Neuron (in vitro differentiated cells): Measurements from ENCODE around the gene NKD2.
A peak's percentile ranks its signal among the peaks of the same experiment; 100 is the strongest.

ENCODE experiments used
- H2AFZ ChIP-seq: one replicate; pipeline ENCODE4 v1.6.1; 2013; ENCODE audit warnings: low read depth, mild to moderate bottlenecking, inconsistent platforms, low read length, moderate library complexity
- H3K27me3 ChIP-seq: one replicate; pipeline ENCODE4 v1.6.1; 2013; ENCODE audit warnings: low read length; ENCODE audit not compliant: insufficient read depth
- H3K36me3 ChIP-seq: one replicate; pipeline ENCODE4 v1.6.1; 2013; ENCODE audit warnings: low read length; ENCODE audit not compliant: insufficient read depth
- H3K4me1 ChIP-seq: one replicate; pipeline ENCODE4 v1.6.1; 2013; ENCODE audit warnings: low read length; ENCODE audit not compliant: insufficient read depth
- H3K4me3 ChIP-seq: 2 replicates; pipeline ENCODE4 v1.5.1; 2013; ENCODE audit warnings: mild to moderate bottlenecking, low read length, moderate library complexity
- H3K9me3 ChIP-seq: one replicate; pipeline ENCODE4 v1.6.1; 2013; ENCODE audit warnings: low read length

Gene NKD2

DNA sequence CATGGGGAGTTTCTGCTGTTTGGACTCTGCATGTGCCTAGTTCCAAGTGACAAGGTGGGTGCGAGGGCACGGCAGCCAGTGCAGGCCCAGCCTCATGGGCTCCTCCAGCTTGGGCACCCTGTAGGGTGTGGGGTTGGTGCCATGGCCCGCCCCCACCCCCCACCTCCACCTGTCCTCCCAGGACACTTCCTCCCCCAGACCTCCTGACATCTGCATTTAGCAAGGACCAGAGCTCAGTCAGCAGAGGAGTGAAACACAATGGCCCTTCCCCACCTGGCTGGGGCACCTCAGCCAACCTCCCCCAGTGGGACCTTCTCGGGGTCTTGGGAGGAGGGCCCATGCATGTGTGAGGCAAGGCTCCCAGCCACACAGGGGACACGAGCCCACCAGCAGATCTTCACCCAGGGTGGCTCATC is 1.9 kb upstream of the NKD2 start:
- Histone ChIP-seq H3K9me3 (no peaks in the 10 kb centered on the region), H3K27me3 (peaks cover 53% of the 10 kb centered on the region), H3K4me3 (no peak overlapping the region), H3K4me1 (peaks cover 4% of the 10 kb centered on the region), H3K36me3 (no peaks in the 10 kb centered on the region), H2AFZ (no peak overlapping the region)

DNA sequence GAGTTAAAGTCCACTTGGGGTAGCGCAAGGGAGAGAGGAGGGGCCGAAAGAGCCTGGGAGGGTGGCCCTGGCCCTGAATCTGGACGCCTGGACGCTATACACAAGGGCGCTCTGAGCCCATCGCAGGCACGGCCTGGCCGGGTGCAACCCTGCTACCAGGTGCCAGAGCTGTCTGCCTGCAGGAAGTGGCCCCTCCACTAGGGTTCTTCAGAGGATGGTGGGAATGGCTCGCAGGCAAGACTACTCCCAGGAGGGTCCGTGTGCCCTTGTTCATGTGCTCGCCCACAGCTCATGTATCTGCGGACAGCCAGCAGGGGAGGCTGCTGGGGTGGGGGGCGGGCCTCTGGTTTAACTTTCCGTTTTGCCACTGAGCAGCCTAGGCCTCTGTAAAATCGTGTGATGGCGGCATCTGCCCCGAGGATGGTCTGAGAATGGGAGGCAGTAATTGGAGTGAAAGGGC is 1.4 kb upstream of the NKD2 start:
- no peak overlapping the region for H2AFZ ChIP-seq
- no peaks in the 10 kb centered on the region for H3K36me3 ChIP-seq
- H3K9me3 ChIP-seq = no peaks in the 10 kb centered on the region
- H3K4me3 ChIP-seq = no peak overlapping the region
- peaks cover 49% of the 10 kb centered on the region for H3K27me3 ChIP-seq
- peaks cover 4% of the 10 kb centered on the region for H3K4me1 ChIP-seq

DNA sequence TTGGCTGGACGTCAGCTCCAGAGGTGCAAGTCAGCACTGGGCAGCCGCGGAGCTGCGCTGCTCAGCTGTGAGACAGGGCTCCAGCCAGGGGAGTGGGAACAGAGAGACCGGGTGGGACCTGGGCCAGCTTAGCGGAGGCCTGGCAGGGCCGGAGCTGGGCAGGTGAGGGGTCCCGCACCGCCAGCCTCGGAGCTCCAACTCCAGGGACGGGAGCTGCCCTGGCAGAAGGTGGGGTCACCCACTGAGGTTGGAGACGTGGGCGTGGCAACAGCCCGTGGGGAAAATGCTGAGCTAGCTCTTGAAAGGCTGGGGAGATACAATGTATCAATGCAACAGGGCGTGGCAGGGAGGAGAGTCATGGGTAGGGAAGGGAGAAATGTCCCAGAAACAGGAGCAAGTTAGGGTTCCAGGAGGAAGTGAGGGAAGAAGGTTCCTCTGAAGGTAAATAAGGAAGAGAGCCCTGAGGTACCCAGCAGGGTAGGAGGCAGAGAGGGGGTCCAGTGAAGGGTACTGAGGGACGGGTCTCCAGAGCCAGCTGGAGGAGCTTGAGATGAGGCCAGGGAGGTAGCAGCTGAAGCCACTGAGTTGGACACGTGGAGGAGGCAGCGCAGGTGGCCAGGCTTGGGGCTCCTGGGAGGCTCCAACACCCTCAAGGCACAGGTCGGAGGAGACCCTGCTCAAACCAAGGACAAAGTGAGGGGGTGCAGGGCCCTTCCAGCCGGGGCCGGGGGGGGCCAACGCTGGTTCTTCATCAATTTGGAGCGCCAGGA is 736 bp upstream of the NKD2 start:
- H3K36me3 ChIP-seq = no peaks in the 10 kb centered on the region
- H3K4me1 ChIP-seq = peaks cover 4% of the 10 kb centered on the region
- no peak overlapping the region for H3K4me3 ChIP-seq
- no peaks in the 10 kb centered on the region for H3K9me3 ChIP-seq
- no peak overlapping the region for H2AFZ ChIP-seq
- H3K27me3 ChIP-seq = peaks cover 49% of the 10 kb centered on the region

DNA sequence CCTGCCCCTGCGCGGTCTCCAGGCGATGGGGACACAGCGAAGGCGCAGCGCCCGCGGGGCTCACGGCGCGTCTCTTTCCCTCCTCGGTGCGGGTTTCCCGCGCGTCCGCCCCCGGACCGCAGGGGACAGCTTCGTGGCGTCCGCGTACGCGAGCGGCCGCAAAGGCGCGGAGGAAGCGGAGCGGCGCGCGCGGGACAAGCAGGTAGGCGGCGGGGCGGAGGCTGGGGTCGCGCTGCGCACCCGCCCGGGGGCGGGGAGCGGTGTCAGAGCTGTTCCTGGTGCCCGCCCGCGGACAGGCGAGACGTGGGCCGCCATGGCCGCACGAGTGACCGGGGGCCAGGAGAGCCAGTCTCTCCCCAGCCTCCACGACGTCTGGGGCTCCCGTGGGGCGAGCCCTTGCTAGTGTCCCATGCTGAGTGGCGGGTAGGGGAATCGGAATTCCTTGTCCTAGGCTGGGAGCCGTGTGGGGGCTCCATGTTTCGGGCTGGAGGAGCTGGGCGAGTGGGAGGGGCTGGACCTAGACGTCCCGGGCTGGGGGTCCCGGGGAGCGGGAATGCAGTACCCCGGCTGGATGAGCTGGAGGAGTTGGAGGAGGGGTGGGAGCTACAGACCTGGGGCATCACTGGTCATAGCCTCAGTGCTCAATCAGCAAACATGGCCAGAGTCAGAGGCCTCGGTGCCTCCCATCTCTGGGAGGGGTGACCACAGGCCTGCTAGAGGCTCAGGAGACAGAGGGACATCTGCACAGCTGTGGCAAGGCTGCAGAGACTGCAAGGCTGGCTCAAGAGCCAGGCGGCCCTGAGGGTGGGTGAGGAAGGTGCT is 968 bp downstream of the NKD2 start:
- H3K4me1 ChIP-seq = peaks cover 4% of the 10 kb centered on the region
- H3K4me3 ChIP-seq = peak overlapping the region; percentile 25
- H2AFZ ChIP-seq = no peak overlapping the region
- peaks cover 44% of the 10 kb centered on the region for H3K27me3 ChIP-seq
- H3K9me3 ChIP-seq = no peaks in the 10 kb centered on the region
- no peaks in the 10 kb centered on the region for H3K36me3 ChIP-seq

DNA sequence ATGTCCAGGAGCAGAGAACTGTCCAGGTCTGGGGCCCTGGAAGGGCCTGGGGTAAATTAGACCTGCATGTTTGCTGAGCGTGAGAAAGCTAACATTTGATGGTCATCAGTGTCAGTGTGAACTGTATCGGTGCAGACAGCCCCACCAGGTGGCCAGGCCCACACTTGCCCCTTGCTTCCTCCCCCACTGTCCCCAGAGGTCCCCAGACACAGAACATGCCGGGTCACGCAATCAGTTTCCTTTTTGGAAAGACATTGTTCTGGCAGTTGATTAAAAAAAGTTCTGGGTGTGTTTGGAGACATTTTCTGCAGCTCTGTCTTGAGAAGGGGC is 1.5 kb downstream of the NKD2 start:
- Histone ChIP-seq H3K27me3 (peaks cover 44% of the 10 kb centered on the region), H3K4me3 (no peak overlapping the region)

DNA sequence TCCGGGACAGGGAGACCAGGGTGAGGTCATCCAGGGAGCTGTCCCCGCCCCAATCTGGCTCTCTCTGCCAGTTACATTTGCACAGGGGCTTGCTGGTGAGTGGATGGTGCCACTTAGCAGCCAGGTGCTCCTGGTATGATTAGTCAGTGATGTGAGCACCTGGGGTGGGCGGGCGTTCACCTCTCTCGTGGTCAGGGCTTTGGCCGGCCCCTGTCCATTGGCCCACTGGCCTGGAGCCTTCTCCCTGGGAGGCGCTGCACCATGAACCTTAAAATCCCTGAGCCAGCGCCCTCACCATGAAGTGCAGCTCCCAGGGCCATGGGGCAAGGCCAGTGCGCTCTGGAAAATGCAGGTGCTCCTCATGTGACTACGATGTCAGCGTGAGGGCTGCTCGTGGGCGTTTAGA is 2.0 kb downstream of the NKD2 start:
- H3K36me3 ChIP-seq = no peaks in the 10 kb centered on the region
- peaks cover 39% of the 10 kb centered on the region for H3K27me3 ChIP-seq
- H3K9me3 ChIP-seq = no peaks in the 10 kb centered on the region
- no peak overlapping the region for H3K4me3 ChIP-seq
- no peak overlapping the region for H2AFZ ChIP-seq
- H3K4me1 ChIP-seq = peaks cover 4% of the 10 kb centered on the region

More for the DNA sequence above, 1.5 kb downstream of the NKD2 start:
- no peaks in the 10 kb centered on the region for H3K9me3 ChIP-seq
- H2AFZ ChIP-seq = no peak overlapping the region
- H3K4me1 ChIP-seq = peaks cover 4% of the 10 kb centered on the region
- no peaks in the 10 kb centered on the region for H3K36me3 ChIP-seq

DNA sequence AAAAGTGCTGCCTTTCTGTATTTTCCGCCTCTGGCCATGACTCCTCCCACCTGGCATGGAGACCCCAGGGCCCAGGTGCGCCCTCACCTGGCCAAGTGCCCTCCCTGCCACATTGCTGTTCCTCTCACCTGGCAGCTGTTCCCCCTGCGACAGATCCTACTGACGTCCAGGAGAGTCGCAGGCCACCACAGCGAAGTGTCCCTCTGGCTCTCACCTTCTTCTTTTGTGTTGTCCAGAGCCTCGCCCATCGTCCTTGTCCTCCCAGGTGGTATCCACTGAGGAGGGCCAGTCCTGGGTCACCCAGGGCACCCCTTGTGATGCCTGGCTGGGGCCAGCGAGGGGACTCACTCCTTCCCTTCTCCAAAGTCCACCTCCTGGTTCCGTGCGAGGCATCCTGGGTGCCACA is 2.6 kb downstream of the NKD2 start:
- Histone ChIP-seq H3K27me3 (peaks cover 33% of the 10 kb centered on the region), H3K9me3 (no peaks in the 10 kb centered on the region), H2AFZ (no peak overlapping the region), H3K4me3 (no peak overlapping the region), H3K36me3 (no peaks in the 10 kb centered on the region), H3K4me1 (peaks cover 4% of the 10 kb centered on the region)

DNA sequence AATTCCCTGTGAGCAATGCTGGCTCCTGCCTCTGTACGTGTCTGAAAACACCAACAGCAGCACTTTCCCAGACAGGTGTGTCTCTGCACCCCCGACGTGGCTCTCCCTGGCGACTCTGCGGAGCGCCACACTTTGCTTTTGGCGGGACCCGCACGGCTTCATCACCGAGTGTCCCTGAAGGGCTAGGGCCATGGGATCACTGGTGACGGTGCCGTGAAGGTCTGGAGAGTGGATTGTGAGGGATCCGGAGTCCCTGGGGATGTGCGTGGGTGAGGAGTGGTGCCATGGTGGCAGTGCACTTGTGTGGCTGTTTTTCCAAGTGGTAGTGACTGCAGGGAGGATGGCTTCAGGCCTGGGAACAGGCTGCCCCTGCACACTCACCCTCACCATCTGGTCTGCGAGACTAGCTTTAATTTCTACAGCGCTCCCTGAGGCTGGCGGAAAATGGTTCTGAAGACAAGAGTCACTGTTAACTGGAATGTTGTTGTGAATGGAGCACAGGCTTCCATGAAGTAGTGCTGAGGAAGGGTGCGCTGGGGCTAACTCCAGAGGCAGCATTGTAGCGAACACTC is 3.2 kb downstream of the NKD2 start:
- H3K36me3 ChIP-seq = no peaks in the 10 kb centered on the region
- peaks cover 4% of the 10 kb centered on the region for H3K4me1 ChIP-seq
- no peak overlapping the region for H3K4me3 ChIP-seq
- H3K27me3 ChIP-seq = peaks cover 30% of the 10 kb centered on the region
- H3K9me3 ChIP-seq = no peaks in the 10 kb centered on the region
- H2AFZ ChIP-seq = no peak overlapping the region

DNA sequence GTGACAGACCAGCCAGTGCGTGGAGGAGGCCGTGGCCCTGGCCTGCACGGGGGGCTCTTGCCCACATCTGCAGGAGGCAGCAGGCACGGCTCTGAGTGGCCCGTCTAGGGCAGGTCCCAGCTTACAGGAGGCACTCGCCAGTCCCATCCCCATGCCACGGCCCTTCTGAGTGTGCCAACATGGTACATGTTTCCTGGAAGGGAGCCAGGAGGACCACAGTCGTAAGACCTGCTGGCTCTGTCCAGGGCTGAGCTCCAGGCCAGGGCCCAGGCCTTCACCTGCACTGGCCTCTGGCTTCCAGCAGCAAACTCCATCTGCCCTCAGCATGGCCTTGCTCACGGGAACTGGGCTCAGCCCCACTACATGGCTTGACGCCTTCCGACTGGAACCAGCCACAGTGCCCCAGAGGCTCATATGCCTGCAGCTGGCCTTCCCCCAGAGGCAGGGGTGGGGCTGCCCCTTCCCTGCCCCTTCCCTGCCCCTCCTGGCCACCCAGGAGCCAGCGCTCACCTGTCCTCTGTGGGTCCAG is 3.8 kb downstream of the NKD2 start:
- Histone ChIP-seq H2AFZ (no peak overlapping the region), H3K4me1 (peaks cover 4% of the 10 kb centered on the region), H3K27me3 (peaks cover 25% of the 10 kb centered on the region), H3K9me3 (no peaks in the 10 kb centered on the region), H3K36me3 (no peaks in the 10 kb centered on the region), H3K4me3 (no peak overlapping the region)

DNA sequence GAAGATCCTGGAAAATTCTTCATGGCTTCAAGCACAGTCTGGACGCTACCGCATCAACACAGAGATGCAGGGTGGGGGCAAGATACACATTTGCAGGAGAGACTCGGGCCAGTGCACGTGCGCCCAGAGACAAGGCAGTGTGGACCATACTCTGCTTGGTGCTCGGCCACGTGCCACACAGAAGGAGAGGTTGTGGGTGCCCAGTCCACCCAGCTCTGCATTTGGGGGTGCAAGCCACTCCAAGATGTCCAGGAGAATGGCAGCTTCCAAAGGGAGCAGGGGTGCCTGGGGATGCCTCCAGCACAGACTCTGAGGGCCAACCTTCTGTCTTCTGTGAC is 4.3 kb downstream of the NKD2 start:
- Histone ChIP-seq H2AFZ (no peak overlapping the region), H3K9me3 (no peaks in the 10 kb centered on the region), H3K27me3 (peaks cover 21% of the 10 kb centered on the region), H3K4me1 (peaks cover 4% of the 10 kb centered on the region), H3K36me3 (no peaks in the 10 kb centered on the region), H3K4me3 (no peak overlapping the region)

DNA sequence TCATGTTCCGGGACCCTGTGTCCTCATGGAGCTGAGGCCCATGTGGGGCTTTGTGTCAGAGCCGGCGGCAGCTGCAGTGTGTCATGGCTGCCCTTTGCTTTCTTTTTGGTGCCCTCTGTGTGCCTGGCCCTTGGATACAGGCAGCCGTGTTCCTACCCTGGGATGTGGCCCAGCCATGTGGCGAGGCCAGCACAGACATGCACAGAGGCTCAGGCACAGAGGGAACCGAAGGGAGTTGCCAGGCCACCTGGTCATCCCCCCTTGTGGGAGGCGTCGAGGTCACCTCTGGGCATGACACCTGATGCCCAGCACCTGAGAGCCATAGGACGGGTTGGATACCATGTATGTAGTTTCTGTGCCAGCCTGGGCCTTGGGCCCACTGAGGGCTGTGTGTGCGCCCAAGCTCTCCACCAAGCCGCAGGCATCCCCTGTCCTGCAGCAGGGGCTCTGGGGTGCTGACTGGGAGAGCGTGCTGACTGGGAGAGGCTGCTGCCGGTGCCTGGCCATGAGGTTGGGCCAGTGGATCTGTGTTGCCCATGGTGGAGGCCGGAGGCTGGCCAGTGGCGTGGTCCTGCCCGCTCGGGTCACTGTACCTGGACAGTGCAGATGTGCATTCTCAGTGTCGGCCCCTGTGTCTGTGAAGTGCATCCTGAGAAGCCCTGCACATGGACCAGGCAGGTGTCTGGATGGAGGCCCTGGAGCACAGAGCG is 4.8 kb downstream of the NKD2 start:
- H3K36me3 ChIP-seq = no peaks in the 10 kb centered on the region
- H2AFZ ChIP-seq = no peak overlapping the region
- H3K4me1 ChIP-seq = peaks cover 4% of the 10 kb centered on the region
- no peaks in the 10 kb centered on the region for H3K9me3 ChIP-seq
- peaks cover 18% of the 10 kb centered on the region for H3K27me3 ChIP-seq
- H3K4me3 ChIP-seq = no peak overlapping the region

DNA sequence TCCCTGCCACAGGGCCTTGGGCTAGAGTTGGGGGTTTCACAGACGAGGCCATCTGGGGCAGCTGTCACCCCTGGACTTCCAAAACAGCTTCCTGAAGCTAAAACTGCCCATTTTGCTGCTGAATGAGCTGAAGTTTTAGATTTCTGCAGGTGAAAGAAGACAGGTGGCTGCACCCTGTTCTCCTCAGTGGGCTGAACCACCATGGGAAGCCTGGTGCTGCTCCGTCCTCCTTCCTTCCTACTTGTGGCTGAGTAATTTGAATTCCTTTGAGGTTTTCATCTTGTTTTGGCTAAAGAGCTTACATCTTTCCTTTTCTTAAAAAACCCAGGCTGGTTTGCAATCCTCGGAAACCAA is 5.3 kb downstream of the NKD2 start:
- H3K9me3 ChIP-seq = no peaks in the 10 kb centered on the region
- H3K36me3 ChIP-seq = no peaks in the 10 kb centered on the region
- peaks cover 18% of the 10 kb centered on the region for H3K27me3 ChIP-seq
- no peak overlapping the region for H3K4me3 ChIP-seq
- no peak overlapping the region for H2AFZ ChIP-seq
- H3K4me1 ChIP-seq = peaks cover 4% of the 10 kb centered on the region

DNA sequence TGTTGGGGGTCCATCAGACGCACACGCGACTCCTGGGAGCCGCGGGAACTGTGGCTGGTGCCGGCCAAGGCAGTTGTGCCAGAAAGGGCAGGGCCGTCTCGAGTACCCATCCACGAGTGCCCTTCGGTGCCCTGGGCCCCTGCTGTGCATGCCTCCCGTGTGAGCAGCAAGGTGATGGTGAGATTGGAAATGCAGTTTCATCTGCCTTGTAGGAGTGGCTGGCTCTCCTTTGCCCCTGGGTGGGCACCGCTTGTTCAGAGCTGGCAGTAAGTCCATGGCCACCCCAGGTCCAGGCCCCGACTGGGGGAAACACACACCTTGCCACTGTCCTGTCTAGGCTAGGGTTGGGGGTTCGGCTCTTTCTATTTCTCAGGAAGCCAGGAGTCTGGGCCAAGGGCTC is 5.7 kb downstream of the NKD2 start:
- Histone ChIP-seq H3K36me3 (no peaks in the 10 kb centered on the region), H3K4me1 (peaks cover 2% of the 10 kb centered on the region), H3K9me3 (no peaks in the 10 kb centered on the region), H2AFZ (no peak overlapping the region), H3K4me3 (no peak overlapping the region), H3K27me3 (peaks cover 16% of the 10 kb centered on the region)
